T-cell (primary cell): Measurements from ENCODE around the gene SRSF5. TPM values are rescaled to one million over a fixed set of nuclear protein-coding genes. Genes with fewer than 3 reads are reported as not detected.
"Not testable (repeated sequence)": the region's sequence is repeated elsewhere in the genome, so short reads cannot be mapped to it uniquely, and the experiment has no call there.

Source experiments
- ATAC-seq, 4 experiments: fragments of 200-7000 bp in 3 of 4; fragments of 150-1000 bp in 1 of 4; cut with Tn5 transposase; replicated peaks in 1 of 4; 1 replicate in 3 of 4; 2 replicates in 1 of 4; pipeline ENCODE4 v1.10.0; 2021; ENCODE audit warnings: moderate library complexity in 3 of 4, mild to moderate bottlenecking in 2 of 4, moderate number of reproducible peaks in 1 of 4
- CTCF ChIA-PET, 2 donors: fragments of 300-600 bp; sonication (Branson Sonifier 250); formaldehyde crosslinking; loops; one replicate each; lab custom pipeline; 2022; ENCODE audit warnings: antibody characterized with exemption in 2 of 2; lab: Charles Lee
- POLR2A ChIA-PET, 2 donors: fragments of 300-600 bp; sonication (Branson Sonifier 250); formaldehyde crosslinking; loops; one replicate each; lab custom pipeline; 2022; ENCODE audit warnings: antibody characterized with exemption in 2 of 2; lab: Charles Lee
- DNase-seq, 35 experiments: peaks; one replicate each; pipeline versions ENCODE4 v3.0.0 to v3.0.0-alpha.2; 2013 to 2023
- H3K27ac ChIP-seq: one replicate; pipeline ENCODE4 v1.5.1; 2013; ENCODE audit warnings: low read length
- H3K27me3 ChIP-seq, 2 experiments: replicated peaks in 1 of 2; 1 replicate in 1 of 2; 2 replicates in 1 of 2; pipeline versions ENCODE4 v1.6.1 to v1.7.0; 2013; ENCODE audit warnings: low read length in 1 of 2, mixed read lengths in 1 of 2; ENCODE audit not compliant: control insufficient read depth in 2 of 2, insufficient read depth in 2 of 2; ENCODE audit errors: extremely low read depth in 1 of 2
- H3K36me3 ChIP-seq, 2 donors: 1 replicate in 1 of 2; 2 replicates in 1 of 2; pipeline versions ENCODE4 v1.6.1 to v1.7.0; 2013; ENCODE audit warnings: low read length in 1 of 2; ENCODE audit not compliant: control insufficient read depth in 2 of 2, insufficient read depth in 1 of 2; ENCODE audit errors: extremely low read depth in 1 of 2
- H3K4me1 ChIP-seq, 2 experiments: 1 replicate in 1 of 2; 2 replicates in 1 of 2; pipeline versions ENCODE4 v1.6.1 to v1.7.0; 2013; ENCODE audit warnings: low read length in 2 of 2, mixed read lengths in 1 of 2; ENCODE audit not compliant: insufficient read depth in 2 of 2, control insufficient read depth in 1 of 2; ENCODE audit errors: extremely low read depth in 1 of 2
- H3K4me3 ChIP-seq, 2 donors: 1 replicate in 1 of 2; 2 replicates in 1 of 2; pipeline versions ENCODE4 v1.5.1 to v1.7.0; 2013; ENCODE audit warnings: mild to moderate bottlenecking in 2 of 2, low read length in 1 of 2, moderate library complexity in 1 of 2; ENCODE audit not compliant: control insufficient read depth in 1 of 2; ENCODE audit errors: extremely low read depth in 1 of 2
- H3K9me3 ChIP-seq: 2 replicates; pipeline ENCODE4 v1.7.0; 2013
- H3K27ac Mint-ChIP-seq, 2 donors: one replicate each; pipeline ENCODE4 v1.8.0; 2020 to 2021; ENCODE audit warnings: mild to moderate bottlenecking in 2 of 2, mixed read lengths in 2 of 2
- H3K27me3 Mint-ChIP-seq, 2 donors: one replicate each; pipeline ENCODE4 v1.8.0; 2021 to 2022; ENCODE audit warnings: mixed read lengths in 2 of 2
- H3K36me3 Mint-ChIP-seq: one replicate; pipeline ENCODE4 v1.8.0; 2021; ENCODE audit warnings: mixed read lengths
- H3K4me1 Mint-ChIP-seq, 3 donors: one replicate each; pipeline ENCODE4 v1.8.0; 2020 to 2022; ENCODE audit warnings: mixed read lengths in 3 of 3, mild to moderate bottlenecking in 1 of 3
- H3K4me3 Mint-ChIP-seq, 3 donors: one replicate each; pipeline ENCODE4 v1.8.0; 2020 to 2022; ENCODE audit warnings: mild to moderate bottlenecking in 3 of 3, mixed read lengths in 3 of 3, moderate library complexity in 3 of 3
- H3K9me3 Mint-ChIP-seq, 3 donors: one replicate each; pipeline ENCODE4 v1.8.0; 2020 to 2022; ENCODE audit warnings: mixed read lengths in 3 of 3
- WGBS: methylation state at CpG from one replicate; pipeline ENCODE4 v1.1.5; 2013; ENCODE audit warnings: missing lambda C conversion rate; ENCODE audit not compliant: insufficient coverage; 5-methylcytosine and 5-hydroxymethylcytosine counted together
- total RNA-seq, 35 experiments: library from RNA in 6 of 35; stranded (reverse) in 6 of 35; fragments of 120-200 nt in 1 of 35; gene quantifications; one replicate each; pipeline versions ENCODE4 v1.2.1 to v1.2.4 and lab custom pipeline; 2013 to 2026

SRSF5 gene
- total RNA-seq (1,000 to 10,000 TPM in 2 of 5 donors, 100 to 1,000 TPM in 3; 788 to 1,543 (median 848) TPM), total RNA-seq (lab: John Stamatoyannopoulos, UW) (204 to 1,626 (median 650) reads per million in 29 experiments)
- 614 TPM for total RNA-seq (2013)

DNA sequence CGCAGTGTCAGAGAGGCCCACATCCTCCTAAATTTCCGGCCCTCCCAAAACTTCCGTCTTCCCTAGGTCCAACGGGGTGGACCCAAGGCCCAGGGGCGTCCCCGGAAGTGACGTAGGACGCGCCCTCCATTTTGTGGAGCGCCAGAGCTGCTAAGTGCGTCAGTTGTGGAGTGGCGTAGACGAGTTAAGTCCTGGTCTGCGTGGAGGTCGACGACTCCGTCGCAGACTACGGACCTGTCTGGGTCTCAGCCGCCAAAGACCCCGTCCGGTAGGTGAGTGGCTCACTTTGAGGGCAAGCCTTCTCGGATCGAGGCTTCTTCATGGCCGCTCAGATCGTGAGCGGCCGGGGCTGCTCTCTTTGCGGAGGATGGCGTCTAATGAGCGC is at the start of gene SRSF5:
SRSF5 (plus strand) TSS at position 159 of the 385 bp plus-strand sequence. CDS start 1,015 bp downstream, outside the sequence.
- Histone ChIP-seq H3K27ac (peak within 1 kb of the TSS; percentile 100), H3K36me3 (peaks cover 17 to 41% of the 10 kb centered on the region in 2 donors), H3K4me3 (peak within 1 kb of the TSS; percentile 100), H3K27me3 (no peaks in the 10 kb centered on the region), H3K9me3 (no peaks in the 10 kb centered on the region), H3K4me1 (peaks cover 36 to 46% of the 10 kb centered on the region in 2 experiments)
- Mint-ChIP-seq H3K4me1 (peaks cover 66 to 70% (median 68%) of the 10 kb centered on the region in 3 donors), H3K36me3 (peaks cover 42% of the 10 kb centered on the region), H3K27me3 (peaks cover 0 to 2% of the 10 kb centered on the region in 2 donors), H3K27ac (peak within 1 kb of the TSS; percentile 100), H3K9me3 (no peaks in the 10 kb centered on the region), H3K4me3 (peak within 1 kb of the TSS; percentile 99)
- 0% methylated on average over 31 of the region's 31 CpGs for WGBS
- POLR2A ChIA-PET = interaction anchor here (0.6 to 3.1 kb wide), 7 partner anchors 10 to 1232 kb away, joined by 3 to 17 read pairs (median 4); partner anchors contain the start of gene SUSD6 (in 1 of the 2)
- DNase-seq = peak; percentile 84 to 97 (median 92)
- CTCF ChIA-PET = interaction anchor here in 1 of 2 donors (1.0 kb wide), 1 partner anchor 16 kb away, joined by 3 read pairs; no protein-coding TSS in a partner anchor
- ATAC-seq = peak; percentile 84 to 87 (median 87)

GRCh38 chr14:69718614-69719013 is 48.3 kb upstream of the SRSF5 start:
- H3K27me3 ChIP-seq, DNase-seq, H3K4me3 ChIP-seq, H3K27ac Mint-ChIP-seq, H3K9me3 Mint-ChIP-seq, H3K9me3 ChIP-seq, H3K36me3 Mint-ChIP-seq, H3K27ac ChIP-seq, ATAC-seq, H3K4me3 Mint-ChIP-seq, H3K27me3 Mint-ChIP-seq, CTCF ChIA-PET, H3K36me3 ChIP-seq: not testable (repeated sequence)
- peaks cover 17 to 26% (median 19%) of the 10 kb centered on the region in 3 donors for H3K4me1 Mint-ChIP-seq
- 93% methylated on average over 2 of the region's 2 CpGs for WGBS
- peaks cover 0 to 21% of the 10 kb centered on the region in 2 experiments for H3K4me1 ChIP-seq
- POLR2A ChIA-PET = interaction anchor here in 1 of 2 donors (0.6 kb wide), 1 partner anchor 111 kb away, joined by 3 read pairs; no protein-coding TSS in a partner anchor

DNA sequence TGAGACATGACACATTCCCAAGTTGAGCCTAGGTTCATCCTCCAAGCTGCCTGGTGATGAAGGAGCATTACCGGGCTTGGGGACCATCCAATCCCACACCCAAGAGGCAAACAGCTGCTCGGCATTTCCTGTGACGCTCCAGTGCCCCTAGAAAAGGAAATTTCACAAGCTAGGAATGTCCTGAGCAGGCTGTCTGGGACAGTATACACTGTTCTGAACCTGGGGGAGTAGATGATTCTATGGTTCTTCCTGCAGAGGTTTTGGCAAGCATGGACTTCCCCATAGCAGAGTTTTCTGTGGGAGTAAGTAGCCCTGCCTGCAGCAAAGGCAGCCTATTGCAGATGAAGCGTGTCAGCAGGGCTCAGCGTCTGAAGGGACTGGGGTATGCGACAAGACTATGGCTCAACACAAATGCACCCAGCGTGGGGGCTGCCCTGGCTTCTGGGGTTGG is 47.4 kb upstream of the SRSF5 start:
- 92% methylated on average over 3 of the region's 7 CpGs for WGBS
- no peaks in the 10 kb centered on the region for H3K9me3 ChIP-seq
- DNase-seq (no peak), ATAC-seq (no peak)
- Mint-ChIP-seq H3K27me3 (no peaks in the 10 kb centered on the region), H3K4me3 (no peak overlapping the region), H3K9me3 (no peaks in the 10 kb centered on the region), H3K4me1 (peaks cover 17 to 21% (median 19%) of the 10 kb centered on the region in 3 donors), H3K27ac (no peak overlapping the region), H3K36me3 (no peaks in the 10 kb centered on the region)
- ChIA-PET POLR2A (no interaction called here), CTCF (interaction anchor here in 1 of 2 donors (0.7 kb wide), 1 partner anchor 1824 kb away, joined by 4 read pairs; no protein-coding TSS in a partner anchor)
- H3K27ac ChIP-seq = no peak overlapping the region
- H3K4me3 ChIP-seq = no peak overlapping the region
- no peaks in the 10 kb centered on the region for H3K27me3 ChIP-seq
- peaks cover 0 to 2% of the 10 kb centered on the region in 2 donors for H3K36me3 ChIP-seq
- peaks cover 0 to 21% of the 10 kb centered on the region in 2 experiments for H3K4me1 ChIP-seq

DNA sequence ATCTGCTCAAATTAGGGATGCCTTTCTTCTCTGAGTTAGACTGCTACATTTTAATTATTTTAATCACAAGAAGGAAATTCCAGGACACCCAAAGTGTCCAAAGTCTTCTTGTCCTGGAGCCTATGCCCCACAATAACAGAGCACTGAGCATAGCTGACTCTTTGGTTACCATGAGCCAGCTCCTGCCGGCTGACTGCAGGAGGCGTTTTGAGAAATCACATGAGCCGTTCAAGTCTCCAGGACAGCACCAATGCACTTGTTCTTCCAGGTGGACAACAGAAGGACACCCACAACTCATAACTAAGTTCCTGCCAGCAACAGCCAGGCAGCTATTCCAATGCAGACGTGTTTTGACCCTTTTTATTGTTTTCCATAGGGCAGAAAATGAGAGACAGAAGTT is 46.0 kb upstream of the SRSF5 start:
- no peaks in the 10 kb centered on the region for H3K36me3 Mint-ChIP-seq
- POLR2A ChIA-PET = no interaction called here

GRCh38 chr14:69726761-69727511 is 40.0 kb upstream of the SRSF5 start:
- H3K27me3 ChIP-seq = no peaks in the 10 kb centered on the region
- ATAC-seq = peak; percentile 90 to 94 (median 92)
- H3K9me3 ChIP-seq = no peaks in the 10 kb centered on the region
- H3K27me3 Mint-ChIP-seq = peaks cover 0 to 4% of the 10 kb centered on the region in 2 donors
- peak overlapping the region; percentile 47 to 55 for H3K4me3 ChIP-seq
- H3K36me3 Mint-ChIP-seq = no peaks in the 10 kb centered on the region
- peak; percentile 44 to 90 (median 76) for DNase-seq
- ChIA-PET CTCF (interaction anchor here (0.6 to 2.7 kb wide), 8 partner anchors 19 to 142 kb away, joined by 3 to 12 read pairs (median 4); no protein-coding TSS in a partner anchor), POLR2A (interaction anchor here (0.6 to 1.5 kb wide), 3 partner anchors 47 to 142 kb away, joined by 3 to 4 read pairs (median 3); no protein-coding TSS in a partner anchor)
- H3K36me3 ChIP-seq = no peaks in the 10 kb centered on the region
- peaks cover 0 to 12% of the 10 kb centered on the region in 2 experiments for H3K4me1 ChIP-seq
- peak overlapping the region; percentile 40 for H3K27ac ChIP-seq
- H3K4me1 Mint-ChIP-seq = peaks cover 12 to 30% (median 22%) of the 10 kb centered on the region in 3 donors
- 5% methylated on average over 34 of the region's 51 CpGs for WGBS
- peak overlapping the region; percentile 56 to 70 for H3K27ac Mint-ChIP-seq
- H3K9me3 Mint-ChIP-seq = no peaks in the 10 kb centered on the region
- peak overlapping the region; percentile 54 to 73 (median 67) for H3K4me3 Mint-ChIP-seq

More for the DNA sequence above, 46.0 kb upstream of the SRSF5 start:
- H3K27ac Mint-ChIP-seq = no peak overlapping the region
- Histone ChIP-seq H3K4me1 (peaks cover 0 to 16% of the 10 kb centered on the region in 2 experiments), H3K27ac (no peak overlapping the region), H3K9me3 (no peaks in the 10 kb centered on the region), H3K4me3 (no peak overlapping the region), H3K36me3 (no peaks in the 10 kb centered on the region), H3K27me3 (no peaks in the 10 kb centered on the region)
- CTCF ChIA-PET = no interaction called here
- no peak for ATAC-seq
- H3K4me1 Mint-ChIP-seq = peaks cover 14 to 16% (median 16%) of the 10 kb centered on the region in 3 donors
- 94% methylated on average over 3 of the region's 4 CpGs for WGBS
- H3K9me3 Mint-ChIP-seq = no peaks in the 10 kb centered on the region
- no peak for DNase-seq
- no peaks in the 10 kb centered on the region for H3K27me3 Mint-ChIP-seq
- no peak overlapping the region for H3K4me3 Mint-ChIP-seq

GRCh38 chr14:69727860-69728259 is 39.1 kb upstream of the SRSF5 start:
- Histone ChIP-seq H3K27me3 (no peaks in the 10 kb centered on the region), H3K4me3 (no peak overlapping the region), H3K27ac (no peak overlapping the region), H3K9me3 (no peaks in the 10 kb centered on the region), H3K36me3 (no peaks in the 10 kb centered on the region), H3K4me1 (peaks cover 0 to 12% of the 10 kb centered on the region in 2 experiments)
- H3K36me3 Mint-ChIP-seq = no peaks in the 10 kb centered on the region
- no peaks in the 10 kb centered on the region for H3K9me3 Mint-ChIP-seq
- DNase-seq = no peak
- 86% methylated on average over 3 of the region's 4 CpGs for WGBS
- H3K27ac Mint-ChIP-seq = peak overlapping the region in 1 of 2 donors; percentile 53
- ChIA-PET CTCF (interaction anchor here (0.6 to 2.7 kb wide), 6 partner anchors 24 to 149 kb away, joined by 3 to 12 read pairs (median 4); no protein-coding TSS in a partner anchor), POLR2A (interaction anchor here in 1 of 2 donors (1.5 kb wide), 1 partner anchor 143 kb away, joined by 4 read pairs; no protein-coding TSS in a partner anchor)
- H3K4me3 Mint-ChIP-seq = no peak overlapping the region
- ATAC-seq = no peak
- peaks cover 0 to 4% of the 10 kb centered on the region in 2 donors for H3K27me3 Mint-ChIP-seq
- H3K4me1 Mint-ChIP-seq = peaks cover 12 to 30% (median 22%) of the 10 kb centered on the region in 3 donors
